BLaER1 (cell line): ENCODE measurements around the gene VAMP5.
"Not testable (repeated sequence)": the region's sequence is repeated elsewhere in the genome, so short reads cannot be mapped to it uniquely, and the experiment has no call there.

Source experiments
- H3K27ac ChIP-seq: shearing (Covaris generic); formaldehyde crosslinking; 2 replicates; pipeline ENCODE4 v1.8.1; 2022
- H3K27me3 ChIP-seq: shearing (Covaris generic); formaldehyde crosslinking; 2 replicates; pipeline ENCODE4 v1.8.1; 2022
- H3K36me3 ChIP-seq: shearing (Covaris generic); formaldehyde crosslinking; 2 replicates; pipeline ENCODE4 v1.8.1; 2022
- H3K4me1 ChIP-seq: shearing (Covaris generic); formaldehyde crosslinking; 2 replicates; pipeline ENCODE4 v1.8.1; 2022
- H3K4me2 ChIP-seq: shearing (Covaris generic); formaldehyde crosslinking; 2 replicates; pipeline ENCODE4 v1.8.1; 2022
- H3K4me3 ChIP-seq: shearing (Covaris generic); formaldehyde crosslinking; 2 replicates; pipeline ENCODE4 v1.8.1; 2022
- H3K9ac ChIP-seq: shearing (Covaris generic); formaldehyde crosslinking; 2 replicates; pipeline ENCODE4 v1.8.1; 2022
- H3K9me3 ChIP-seq: shearing (Covaris generic); formaldehyde crosslinking; 2 replicates; pipeline ENCODE4 v1.8.1; 2022
- H4K20me1 ChIP-seq: shearing (Covaris generic); formaldehyde crosslinking; 2 replicates; pipeline ENCODE4 v1.8.1; 2022
- Cebpa-rat ChIP-seq: shearing (Covaris generic); IDR thresholded peaks from 2 replicates; pipeline ENCODE4 v1.8.1; 2022

The VAMP5 gene

GRCh38 chr2:85605406-85606115, 21.3 kb downstream of the VAMP5 start:
- Histone ChIP-seq H4K20me1 (peaks cover 68% of the 10 kb centered on the region), H3K9me3 (no peaks in the 10 kb centered on the region), H3K36me3 (peaks cover 48% of the 10 kb centered on the region), H3K27me3 (no peaks in the 10 kb centered on the region), H3K27ac (no peak overlapping the region), H3K4me3 (no peak overlapping the region), H3K9ac (no peak overlapping the region; the same call in 1 of the 2 replicates), H3K4me2 (no peak overlapping the region), H3K4me1 (peaks cover 33% of the 10 kb centered on the region)
- TF ChIP-seq Cebpa-rat = no peak

GRCh38 chr2:85606116-85606455, 21.9 kb downstream of the VAMP5 start:
- TF ChIP-seq Cebpa-rat = no peak
- H4K20me1 ChIP-seq = peaks cover 66% of the 10 kb centered on the region
- peaks cover 44% of the 10 kb centered on the region for H3K36me3 ChIP-seq
- no peaks in the 10 kb centered on the region for H3K27me3 ChIP-seq
- H3K9me3 ChIP-seq = no peaks in the 10 kb centered on the region
- H3K4me3 ChIP-seq = no peak overlapping the region
- peaks cover 39% of the 10 kb centered on the region for H3K4me1 ChIP-seq
- no peak overlapping the region for H3K27ac ChIP-seq
- H3K4me2 ChIP-seq = no peak overlapping the region
- H3K9ac ChIP-seq = no peak overlapping the region

GRCh38 chr2:85607268-85608215, 23.3 kb downstream of the VAMP5 start:
- Histone ChIP-seq H3K9ac (peak overlapping the region; percentile 0; the same call in 1 of the 2 replicates), H3K27ac (no peak overlapping the region), H3K27me3 (no peaks in the 10 kb centered on the region), H3K4me3 (no peak overlapping the region), H4K20me1 (peaks cover 71% of the 10 kb centered on the region), H3K4me1 (peaks cover 37% of the 10 kb centered on the region), H3K36me3 (peaks cover 44% of the 10 kb centered on the region), H3K4me2 (no peak overlapping the region), H3K9me3 (no peaks in the 10 kb centered on the region)
- no peak for TF ChIP-seq Cebpa-rat

GRCh38 chr2:85611217-85611704, 27.0 kb downstream of the VAMP5 start:
- Histone ChIP-seq H3K9me3 (no peaks in the 10 kb centered on the region), H4K20me1 (peaks cover 48% of the 10 kb centered on the region), H3K27me3 (no peaks in the 10 kb centered on the region), H3K9ac (peak overlapping the region; percentile 87), H3K27ac (peak overlapping the region; percentile 81), H3K4me1 (peaks cover 32% of the 10 kb centered on the region), H3K36me3 (peaks cover 43% of the 10 kb centered on the region), H3K4me2 (peak overlapping the region; percentile 85), H3K4me3 (peak overlapping the region; percentile 87)
- no peak for TF ChIP-seq Cebpa-rat

- peak within 1 kb of the TSS; percentile 87 for H3K9ac ChIP-seq
Observed at GRCh38 chr2:85611705-85612587, 27.7 kb downstream of the VAMP5 start, which contains the start of gene C2orf68. Gene C2orf68, minus strand, starts transcription at chr2:85612066. Its CDS starts 82 bp downstream, at chr2:85611984.

GRCh38 chr2:85613717-85614515, 29.7 kb downstream of the VAMP5 start:
- H3K4me3 ChIP-seq = no peak overlapping the region
- H3K4me2 ChIP-seq = no peak overlapping the region
- H3K9ac ChIP-seq = 0 out of 2 replicates have a peak overlapping the region, but pooled peaks have one; percentile 1
- peaks cover 50% of the 10 kb centered on the region for H4K20me1 ChIP-seq
- peaks cover 47% of the 10 kb centered on the region for H3K4me1 ChIP-seq
- no peaks in the 10 kb centered on the region for H3K27me3 ChIP-seq
- peaks cover 35% of the 10 kb centered on the region for H3K36me3 ChIP-seq
- H3K27ac ChIP-seq = no peak overlapping the region
- TF ChIP-seq Cebpa-rat = no peak
- H3K9me3 ChIP-seq = no peaks in the 10 kb centered on the region

More at GRCh38 chr2:85611705-85612587, 27.7 kb downstream of the VAMP5 start, which contains the start of gene C2orf68:
- Histone ChIP-seq H3K4me1 (peaks cover 35% of the 10 kb centered on the region), H3K9me3 (no peaks in the 10 kb centered on the region), H3K36me3 (peaks cover 36% of the 10 kb centered on the region), H3K27me3 (no peaks in the 10 kb centered on the region), H3K27ac (peak within 1 kb of the TSS; percentile 81), H4K20me1 (peaks cover 48% of the 10 kb centered on the region), H3K4me2 (peak within 1 kb of the TSS; percentile 85), H3K4me3 (peak within 1 kb of the TSS; percentile 87)
- no peak for TF ChIP-seq Cebpa-rat

GRCh38 chr2:85614757-85615156, 30.5 kb downstream of the VAMP5 start:
- H3K4me2 ChIP-seq, H3K9me3 ChIP-seq, H3K27ac ChIP-seq, H3K27me3 ChIP-seq, H3K9ac ChIP-seq, H3K4me3 ChIP-seq: not testable (repeated sequence)
- peaks cover 50% of the 10 kb centered on the region for H4K20me1 ChIP-seq
- peaks cover 35% of the 10 kb centered on the region for H3K36me3 ChIP-seq
- peaks cover 47% of the 10 kb centered on the region for H3K4me1 ChIP-seq

- Histone ChIP-seq H3K4me3 (no peak overlapping the region; the same call in 1 of the 2 replicates), H3K27ac (peak overlapping the region; percentile 97), H3K36me3 (peaks cover 35% of the 10 kb centered on the region), H3K4me2 (peak overlapping the region; percentile 84), H3K4me1 (peaks cover 42% of the 10 kb centered on the region), H3K27me3 (no peaks in the 10 kb centered on the region), H4K20me1 (peaks cover 50% of the 10 kb centered on the region), H3K9me3 (no peaks in the 10 kb centered on the region), H3K9ac (no peak overlapping the region)
- no peak for TF ChIP-seq Cebpa-rat
Observed at GRCh38 chr2:85615413-85615728, 31.1 kb downstream of the VAMP5 start.

- H4K20me1 ChIP-seq = peaks cover 63% of the 10 kb centered on the region
- peak overlapping the region; percentile 97; the same call in 1 of the 2 replicates for H3K4me3 ChIP-seq
- not testable (repeated sequence) for H3K27ac ChIP-seq, H3K27me3 ChIP-seq, H3K9me3 ChIP-seq
- H3K9ac ChIP-seq = peak overlapping the region; percentile 98
- H3K4me1 ChIP-seq = peaks cover 26% of the 10 kb centered on the region
- peak overlapping the region; percentile 84 for H3K4me2 ChIP-seq
- H3K36me3 ChIP-seq = peaks cover 56% of the 10 kb centered on the region
Observed at GRCh38 chr2:85617723-85618122, 33.5 kb downstream of the VAMP5 start.
